ENCODE data around the gene HNRNPA3. TPM values are rescaled to one million over a fixed set of nuclear protein-coding genes. Genes with fewer than 3 reads are reported as not detected.

HNRNPA3 gene
- total and polyA plus RNA-seq, 2 of the 13 experiments (the other 11 are each of a cell fraction or from before 2014, with no cell fraction given): 73.3 to 97.7 TPM

- TF ChIP-seq ZNF18 (CRISPR knock-in tag; IDR thresholded peaks at IDR 0.05; ENCODE audit: insufficient replicate concordance): peak; percentile 83
- TF ChIP-seq ZNF546 (CRISPR knock-in tag; conservative IDR thresholded peaks at IDR 0.05): no peak
- peak; percentile 28; the same call in 1 of the 2 replicates for TF ChIP-seq FUBP1 (CRISPR knock-in tag; IDR thresholded peaks at IDR 0.05; ENCODE audit: borderline replicate concordance)
- TF ChIP-seq HDAC1 (CRISPR knock-in tag; IDR thresholded peaks at IDR 0.05): peak; percentile 63; the same call in 1 of the 2 replicates
- no peak; the same call in 1 of the 2 replicates for TF ChIP-seq MEIS2 (CRISPR knock-in tag; IDR thresholded peaks at IDR 0.05)
- TF ChIP-seq THYN1 (CRISPR knock-in tag; IDR thresholded peaks at IDR 0.05; ENCODE audit: borderline replicate concordance, low read depth): no peak
- TF ChIP-seq NPAS2 (CRISPR knock-in tag; IDR thresholded peaks at IDR 0.05; ENCODE audit: borderline replicate concordance): no peak
- TF ChIP-seq ZNF512B (CRISPR knock-in tag; IDR thresholded peaks at IDR 0.05; ENCODE audit: borderline replicate concordance): 0 out of 2 replicates have a peak, but pooled peaks have one; percentile 57
- no peak; the same call in 1 of the 2 replicates for TF ChIP-seq ARNT2 (CRISPR knock-in tag; IDR thresholded peaks at IDR 0.05; ENCODE audit: low read depth)
- no peak for TF ChIP-seq UBTF (CRISPR knock-in tag; IDR thresholded peaks at IDR 0.05)
- no peak for TF ChIP-seq CBFB (CRISPR knock-in tag; IDR thresholded peaks at IDR 0.05)
- no peak for TF ChIP-seq GRHL1 (CRISPR knock-in tag; conservative IDR thresholded peaks at IDR 0.05)
- TF ChIP-seq KDM4B (CRISPR knock-in tag; IDR thresholded peaks at IDR 0.05): peak; percentile 76
- no peak for TF ChIP-seq HNRNPL (IDR thresholded peaks at IDR 0.05; ENCODE audit: low read depth, low read length)
- TF ChIP-seq TRIM22 (IDR thresholded peaks at IDR 0.05): no peak
Observed at GRCh38 chr2:177212106-177212890, at the start of gene HNRNPA3 (continued).

Measured in HepG2 (cell line).